ENCODE results near the gene ZNF184.

The ZNF184 gene

DNA sequence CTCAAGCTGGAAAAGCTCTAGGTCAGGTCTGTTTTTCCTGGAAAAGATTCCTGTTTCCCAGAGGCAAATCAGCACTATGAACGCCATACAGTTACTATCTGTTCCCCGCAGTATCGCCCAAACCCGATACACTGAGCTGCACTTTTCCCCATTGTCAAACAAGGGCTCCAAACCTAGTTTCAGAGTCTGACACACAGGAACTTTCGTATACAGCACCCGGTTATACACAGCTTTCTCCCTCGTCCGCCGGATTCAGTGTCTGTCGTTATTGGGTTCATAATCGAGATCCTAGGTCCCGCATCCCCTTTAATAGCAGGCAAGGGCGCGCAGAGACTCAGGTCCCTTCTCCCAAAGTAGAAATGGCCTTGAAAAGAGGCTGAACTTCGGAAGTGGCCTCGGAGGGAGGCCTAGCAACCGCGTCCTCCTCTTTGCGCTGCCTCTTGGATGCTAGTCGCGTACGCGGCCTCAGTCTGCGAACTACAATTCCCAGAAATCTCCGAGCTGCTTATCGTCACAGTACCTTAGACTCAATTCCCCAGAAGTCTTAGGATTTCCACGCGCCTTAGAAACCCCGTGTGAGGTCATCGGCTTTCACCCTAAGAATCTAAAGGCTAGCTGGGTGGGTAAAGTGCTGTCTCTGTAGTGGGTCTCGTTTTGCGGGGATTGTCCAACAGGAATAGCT is 50.1 kb downstream of the ZNF184 start:
- H3K4me3 ChIP-seq (ENCODE audit: low read length): peak overlapping the region; percentile 28
- TF ChIP-seq, protein P1, sequence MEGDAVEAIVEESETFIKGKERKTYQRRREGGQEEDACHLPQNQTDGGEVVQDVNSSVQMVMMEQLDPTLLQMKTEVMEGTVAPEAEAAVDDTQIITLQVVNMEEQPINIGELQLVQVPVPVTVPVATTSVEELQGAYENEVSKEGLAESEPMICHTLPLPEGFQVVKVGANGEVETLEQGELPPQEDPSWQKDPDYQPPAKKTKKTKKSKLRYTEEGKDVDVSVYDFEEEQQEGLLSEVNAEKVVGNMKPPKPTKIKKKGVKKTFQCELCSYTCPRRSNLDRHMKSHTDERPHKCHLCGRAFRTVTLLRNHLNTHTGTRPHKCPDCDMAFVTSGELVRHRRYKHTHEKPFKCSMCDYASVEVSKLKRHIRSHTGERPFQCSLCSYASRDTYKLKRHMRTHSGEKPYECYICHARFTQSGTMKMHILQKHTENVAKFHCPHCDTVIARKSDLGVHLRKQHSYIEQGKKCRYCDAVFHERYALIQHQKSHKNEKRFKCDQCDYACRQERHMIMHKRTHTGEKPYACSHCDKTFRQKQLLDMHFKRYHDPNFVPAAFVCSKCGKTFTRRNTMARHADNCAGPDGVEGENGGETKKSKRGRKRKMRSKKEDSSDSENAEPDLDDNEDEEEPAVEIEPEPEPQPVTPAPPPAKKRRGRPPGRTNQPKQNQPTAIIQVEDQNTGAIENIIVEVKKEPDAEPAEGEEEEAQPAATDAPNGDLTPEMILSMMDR (conservative IDR thresholded peaks at IDR 0.05; ENCODE audit: low read depth, low read length): no peak

DNA sequence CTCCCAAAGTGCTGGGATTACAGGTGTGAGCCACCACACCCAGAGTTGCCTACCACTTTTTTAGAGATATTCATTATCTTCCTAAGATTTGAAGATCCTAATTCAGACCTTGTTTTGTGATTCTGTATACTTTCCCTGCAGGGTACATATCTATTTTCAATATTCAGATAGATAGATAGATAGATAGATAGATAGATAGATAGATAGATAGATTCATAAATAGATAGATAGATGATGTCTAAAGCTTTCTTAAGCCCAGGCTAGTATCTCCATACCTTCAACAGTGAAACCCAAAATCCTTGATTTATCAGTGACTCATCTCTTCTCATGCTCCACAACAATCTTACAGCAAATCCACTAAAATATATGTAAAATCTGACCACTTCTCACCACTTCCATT is 53.5 kb downstream of the ZNF184 start:
- no peak overlapping the region for H3K4me3 ChIP-seq (ENCODE audit: low read length)
- TF ChIP-seq, protein P1 (conservative IDR thresholded peaks at IDR 0.05; ENCODE audit: low read depth, low read length): no peak
- DNase-seq (ENCODE audit: low read depth): no peak

More for the DNA sequence above, 50.1 kb downstream of the ZNF184 start:
- no peak for DNase-seq (ENCODE audit: low read depth)

DNA sequence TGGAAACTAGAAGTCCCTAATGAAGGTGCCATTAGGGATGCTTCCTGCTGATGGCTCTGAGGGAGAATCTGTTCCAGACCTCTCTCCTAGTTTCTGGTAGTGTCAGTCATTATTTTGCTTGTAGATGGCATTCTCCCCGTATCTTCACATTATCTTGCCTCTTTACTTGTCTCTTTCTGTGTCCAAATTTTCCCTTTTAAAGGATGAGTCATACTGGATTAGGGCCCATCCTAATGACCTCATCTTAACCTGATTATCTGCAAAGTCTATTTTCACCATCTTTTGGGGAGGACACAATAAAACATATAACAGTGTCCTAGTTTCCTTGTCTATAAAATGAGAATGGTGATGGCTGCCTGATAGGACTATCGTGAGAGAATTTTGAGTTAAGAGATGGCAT is 57.0 kb downstream of the ZNF184 start:
- TF ChIP-seq, protein P1 (conservative IDR thresholded peaks at IDR 0.05; ENCODE audit: low read depth, low read length): no peak
- no peak overlapping the region for H3K4me3 ChIP-seq (ENCODE audit: low read length)
- no peak for DNase-seq (ENCODE audit: low read depth)

DNA sequence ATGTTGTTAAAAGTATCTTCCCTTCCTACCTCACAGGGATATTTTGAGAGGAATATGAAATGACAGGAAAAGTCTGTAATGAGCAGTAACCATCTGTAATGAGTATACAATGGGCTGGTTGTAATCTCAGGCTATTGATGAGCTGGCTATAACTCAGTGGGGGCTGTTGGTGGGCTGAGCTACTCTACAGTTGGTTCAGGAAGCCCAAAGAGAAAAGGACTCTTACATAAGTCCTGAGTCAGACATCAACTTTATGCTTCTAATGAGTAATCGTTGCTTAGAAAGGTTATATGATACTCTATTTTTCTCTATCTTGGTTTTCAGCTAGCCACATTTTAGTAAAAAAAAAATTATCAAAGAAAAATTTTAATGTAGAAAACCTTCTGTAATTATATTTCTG is 57.9 kb downstream of the ZNF184 start:
- DNase-seq (ENCODE audit: low read depth): no peak
- TF ChIP-seq, protein P1 (conservative IDR thresholded peaks at IDR 0.05; ENCODE audit: low read depth, low read length): no peak
- H3K4me3 ChIP-seq (ENCODE audit: low read length): no peak overlapping the region

DNA sequence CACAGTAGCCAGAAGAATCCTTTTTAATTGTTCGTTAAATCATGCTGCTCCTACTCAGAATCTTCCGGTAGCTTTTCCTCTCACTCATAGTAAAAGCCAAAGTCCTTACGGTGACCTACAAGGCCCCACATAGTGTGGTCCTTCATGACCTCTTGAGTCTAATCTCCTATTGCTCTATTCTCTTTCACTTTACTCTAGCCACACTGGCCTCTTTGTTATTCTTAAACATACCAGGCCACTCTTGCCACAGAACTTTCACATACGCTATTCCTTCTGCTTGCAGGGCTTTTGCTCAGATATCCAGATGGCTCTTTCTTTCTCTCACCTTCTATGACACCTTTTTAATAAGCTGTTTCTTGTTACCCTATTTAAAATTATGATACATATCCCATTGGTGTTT is 58.6 kb downstream of the ZNF184 start:
- no peak for DNase-seq (ENCODE audit: low read depth)
- H3K4me3 ChIP-seq (ENCODE audit: low read length): no peak overlapping the region
- TF ChIP-seq, protein P1 (conservative IDR thresholded peaks at IDR 0.05; ENCODE audit: low read depth, low read length): no peak

DNA sequence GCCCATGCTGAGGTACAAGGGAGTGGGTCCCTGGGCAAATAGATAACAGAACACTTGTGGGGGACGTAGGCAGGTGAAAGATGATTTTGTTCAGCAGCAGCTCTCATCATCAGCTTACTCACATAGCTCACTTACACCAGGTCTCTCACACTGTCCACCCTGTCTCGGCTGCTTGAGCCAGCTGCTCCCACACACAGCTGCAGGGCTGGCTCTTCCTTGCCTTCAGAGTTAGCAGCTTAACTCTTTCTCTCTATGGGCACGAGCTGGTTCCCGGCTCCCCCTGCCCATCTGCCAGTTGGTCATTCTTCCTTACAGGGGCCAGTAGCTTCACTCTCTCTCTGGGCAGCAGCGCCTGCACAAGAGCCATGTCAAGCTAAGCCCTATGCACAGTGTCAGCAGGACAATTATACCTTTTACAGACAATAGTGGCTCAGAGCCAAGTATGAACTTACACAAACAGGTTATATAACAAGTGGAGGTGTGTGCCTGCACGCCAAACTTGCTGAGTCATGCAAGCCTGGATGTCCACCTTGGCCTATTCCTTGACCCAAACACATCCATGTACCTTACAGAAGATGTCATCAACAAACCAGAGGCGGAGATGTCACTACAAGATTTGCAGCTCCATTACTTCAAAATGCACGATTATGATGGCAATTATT is 65.6 kb downstream of the ZNF184 start:
- H3K4me3 ChIP-seq (ENCODE audit: low read length): no peak overlapping the region
- TF ChIP-seq, protein P1 (conservative IDR thresholded peaks at IDR 0.05; ENCODE audit: low read depth, low read length): no peak
- no peak for DNase-seq (ENCODE audit: low read depth)

DNA sequence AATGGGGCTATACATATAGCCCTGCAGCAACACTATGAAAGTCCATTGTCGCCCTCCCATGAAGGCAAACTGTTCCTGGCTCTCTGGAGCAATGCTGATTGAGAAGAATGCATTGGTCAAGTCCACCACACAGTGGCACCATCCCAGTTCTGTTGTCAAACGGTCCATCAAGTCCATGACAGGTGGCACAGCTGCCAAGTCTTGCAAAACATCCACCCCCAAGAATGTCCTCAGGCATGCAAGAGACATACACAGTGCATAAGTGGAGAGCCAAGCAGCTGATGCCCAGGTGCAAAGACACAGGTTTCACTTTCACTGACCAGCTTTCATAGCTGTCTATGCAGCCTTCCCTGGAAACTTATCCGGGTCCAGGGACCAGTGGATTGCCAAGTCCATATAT is 66.8 kb downstream of the ZNF184 start:
- TF ChIP-seq, protein P1 (conservative IDR thresholded peaks at IDR 0.05; ENCODE audit: low read depth, low read length): no peak
- DNase-seq (ENCODE audit: low read depth): no peak
- no peak overlapping the region for H3K4me3 ChIP-seq (ENCODE audit: low read length)

Measured in retinal pigment epithelial cell (primary cell).